Astrocyte of the cerebellum (primary cell): ENCODE measurements around the gene MRPL16.

Source experiments
- DNase-seq: peaks from one replicate; pipeline ENCODE4 v3.0.0-alpha.2; 2011; ENCODE audit warnings: low read depth
- H3K4me3 ChIP-seq: 2 replicates; pipeline ENCODE4 v1.5.1; 2011; ENCODE audit warnings: mild to moderate bottlenecking, low read depth, low read length, moderate library complexity
- CTCF ChIP-seq: IDR thresholded peaks from 2 replicates; pipeline ENCODE4 v1.5.1; 2012; ENCODE audit warnings: low read length, low read depth, moderate library complexity, mild to moderate bottlenecking; ENCODE audit errors: missing control alignments
- in situ Hi-C: cut with HindIII; loops from 2 replicates; pipeline ENCODE4 v1.10.0; 2017; ENCODE audit warnings: low sequenced_read_pairs

The MRPL16 gene

DNA sequence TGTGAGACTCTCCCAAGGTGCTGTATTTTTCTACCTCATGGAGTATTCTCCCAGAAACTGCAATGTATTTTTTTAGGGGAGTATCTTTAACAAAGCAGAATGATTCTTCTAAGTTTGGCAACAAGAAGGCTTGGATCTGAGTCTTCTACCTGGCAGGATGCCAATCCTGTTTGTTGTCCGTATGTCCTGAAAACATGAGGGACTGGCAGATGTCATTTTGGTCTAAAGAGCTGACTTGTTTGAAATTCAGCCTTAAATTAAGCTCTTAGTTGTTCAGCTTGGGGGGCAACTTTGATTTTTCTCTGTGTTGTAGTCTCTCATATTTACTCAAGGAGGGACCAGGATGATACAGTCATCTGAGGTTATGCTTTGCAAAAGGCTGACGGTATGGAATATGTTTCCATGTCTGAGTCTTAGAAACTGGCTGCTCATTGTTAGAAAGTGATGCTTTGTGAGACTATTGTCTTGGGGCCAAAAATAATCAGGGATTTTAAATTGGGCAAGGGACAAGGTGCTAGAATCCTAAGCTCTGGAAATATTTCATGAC is 9.3 kb downstream of the MRPL16 start:
- no peak overlapping the region for H3K4me3 ChIP-seq
- no peak for TF ChIP-seq CTCF
- in situ Hi-C loops, result no loop called here
- DNase-seq, result no peak

DNA sequence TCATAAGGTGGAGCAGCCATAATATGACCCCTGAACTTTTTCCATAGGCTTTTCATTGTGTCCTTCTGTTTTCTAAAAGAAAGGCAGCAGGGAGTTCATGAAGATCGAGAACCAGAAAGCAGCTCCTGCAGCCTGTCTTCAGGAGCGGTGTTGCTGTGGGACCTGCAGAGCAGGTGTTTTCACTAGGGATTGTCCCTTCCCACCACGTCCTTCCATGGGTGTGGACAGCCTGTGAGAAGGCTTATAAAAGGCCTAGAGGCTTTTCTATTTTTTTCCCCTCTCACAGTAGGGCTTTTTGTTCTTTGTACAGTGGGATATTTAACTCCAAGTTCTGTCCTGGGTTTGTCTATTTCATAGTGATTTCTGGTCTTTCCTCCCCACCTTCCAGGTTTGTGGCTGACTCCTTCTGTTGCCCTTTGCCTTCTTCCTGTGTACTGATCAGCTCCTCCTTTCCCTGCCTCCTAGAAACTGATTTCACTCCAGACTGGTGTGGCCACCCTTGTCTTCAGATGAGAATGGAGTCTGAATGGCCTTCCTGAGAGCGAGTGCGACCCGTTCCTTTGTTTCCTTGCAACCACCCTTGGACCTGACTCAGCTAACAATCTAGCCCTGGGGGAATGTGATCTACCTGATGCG is 10.1 kb downstream of the MRPL16 start:
- H3K4me3 ChIP-seq, result no peak overlapping the region
- no peak for DNase-seq
- no peak for TF ChIP-seq CTCF
- in situ Hi-C loops, result no loop called here

GRCh38 chr11:59794417-59794816 is 16.2 kb downstream of the MRPL16 start:
- in situ Hi-C loops, result no loop called here
- DNase-seq, result no peak
- no peak overlapping the region for H3K4me3 ChIP-seq
- TF ChIP-seq CTCF, result no peak

DNA sequence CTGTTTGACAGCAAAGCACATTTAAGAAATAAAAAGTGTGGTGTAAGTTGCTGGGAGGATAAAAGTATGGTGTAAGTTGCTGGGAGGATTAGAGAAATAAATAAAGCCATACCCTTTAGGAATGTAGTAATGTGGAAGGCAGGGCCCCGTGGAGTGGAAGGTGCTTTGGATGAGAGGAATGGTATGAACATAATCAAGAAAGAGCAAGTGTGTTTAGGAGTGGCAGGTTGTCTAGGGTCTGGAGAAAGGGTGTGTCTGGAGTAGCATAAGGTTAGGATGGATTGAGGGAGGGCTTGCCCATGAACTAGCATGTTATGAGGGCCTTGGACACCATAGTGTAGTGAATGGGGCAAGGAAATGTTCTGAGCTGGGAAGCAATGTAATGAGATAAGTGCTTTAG is 18.1 kb downstream of the MRPL16 start:
- no peak overlapping the region for H3K4me3 ChIP-seq
- DNase-seq, result no peak
- TF ChIP-seq CTCF, result no peak
- in situ Hi-C loops, result no loop called here

DNA sequence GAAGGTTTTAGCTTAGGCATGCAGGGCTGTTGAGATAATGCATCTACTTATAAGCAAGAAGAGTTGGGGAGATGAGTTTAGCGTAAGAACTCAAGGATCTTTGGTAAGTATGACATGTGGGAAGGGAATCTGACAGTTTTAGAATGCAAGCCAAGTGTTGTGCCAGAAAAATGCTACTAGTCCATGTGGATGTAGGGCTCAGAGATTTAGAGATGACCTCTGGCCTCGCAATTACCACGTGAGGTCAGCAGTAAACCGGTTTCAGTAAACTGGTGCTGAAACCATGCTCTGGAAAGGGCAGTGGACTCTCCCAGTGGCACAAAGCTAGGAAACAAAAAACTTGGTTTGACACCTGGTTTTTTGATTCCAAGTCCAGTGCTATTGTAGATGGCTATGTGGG is 18.9 kb downstream of the MRPL16 start:
- TF ChIP-seq CTCF, result no peak
- in situ Hi-C loops, result no loop called here
- H3K4me3 ChIP-seq, result no peak overlapping the region
- DNase-seq, result no peak

DNA sequence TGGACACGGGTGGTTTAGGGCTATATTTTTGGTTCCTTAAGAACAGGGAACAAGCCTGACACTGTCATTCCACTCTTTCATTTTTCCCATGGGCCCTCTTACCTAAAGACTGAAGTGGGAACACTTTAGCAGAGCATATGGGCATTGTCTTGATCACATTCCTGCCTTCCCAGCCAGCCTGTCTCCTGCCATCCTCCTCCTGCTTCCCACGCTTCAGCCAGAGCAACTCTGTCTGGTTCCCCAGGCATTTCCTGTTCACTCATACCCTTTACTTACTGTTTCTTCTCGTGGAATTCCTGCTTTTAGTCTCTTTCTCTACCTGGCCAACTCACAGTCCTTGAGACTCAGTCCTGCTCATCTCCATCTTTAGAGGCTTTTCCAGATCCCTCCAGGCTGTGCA is 22.8 kb downstream of the MRPL16 start:
- no peak for DNase-seq

More for the DNA sequence above, 22.8 kb downstream of the MRPL16 start:
- H3K4me3 ChIP-seq, result no peak overlapping the region
- TF ChIP-seq CTCF, result no peak
- in situ Hi-C loops, result no loop called here
